ENCODE data around the gene PDIA5.

The PDIA5 gene

GRCh38 chr3:123037015-123037375 is 29.8 kb upstream of the PDIA5 start:
- DNase-seq (ENCODE audit: low read depth, low spot score) = no peak
- in situ Hi-C loops (cut with HindIII; ENCODE audit: low sequenced_read_pairs) = no loop called here
- no peak overlapping the region for H3K4me3 ChIP-seq (ENCODE audit: low read depth, low read length)
- TF ChIP-seq CTCF (IDR thresholded peaks at IDR 0.05; ENCODE audit: low read depth, low read length) = no peak

- no peak overlapping the region for H3K4me3 ChIP-seq (ENCODE audit: low read depth, low read length)
- no peak for DNase-seq (ENCODE audit: low read depth, low spot score)
- no peak for TF ChIP-seq CTCF (IDR thresholded peaks at IDR 0.05; ENCODE audit: low read depth, low read length)
Measured at GRCh38 chr3:123038751-123039150, 28.1 kb upstream of the PDIA5 start.

GRCh38 chr3:123039178-123039577 is 27.6 kb upstream of the PDIA5 start:
- TF ChIP-seq CTCF (IDR thresholded peaks at IDR 0.05; ENCODE audit: low read depth, low read length) = no peak
- H3K4me3 ChIP-seq (ENCODE audit: low read depth, low read length) = no peak overlapping the region
- DNase-seq (ENCODE audit: low read depth, low spot score) = no peak
- in situ Hi-C loops (cut with HindIII; ENCODE audit: low sequenced_read_pairs) = no loop called here

More at GRCh38 chr3:123038751-123039150, 28.1 kb upstream of the PDIA5 start:
- in situ Hi-C loops (cut with HindIII; ENCODE audit: low sequenced_read_pairs) = no loop called here

GRCh38 chr3:123042413-123042812 is 24.4 kb upstream of the PDIA5 start:
- TF ChIP-seq CTCF (IDR thresholded peaks at IDR 0.05; ENCODE audit: low read depth, low read length) = no peak
- DNase-seq (ENCODE audit: low read depth, low spot score) = no peak
- H3K4me3 ChIP-seq (ENCODE audit: low read depth, low read length) = no peak overlapping the region
- in situ Hi-C loops (cut with HindIII; ENCODE audit: low sequenced_read_pairs) = no loop called here

- no peak for TF ChIP-seq CTCF (IDR thresholded peaks at IDR 0.05; ENCODE audit: low read depth, low read length)
- no peak overlapping the region for H3K4me3 ChIP-seq (ENCODE audit: low read depth, low read length)
- no peak for DNase-seq (ENCODE audit: low read depth, low spot score)
- in situ Hi-C loops (cut with HindIII; ENCODE audit: low sequenced_read_pairs) = no loop called here
Measured at GRCh38 chr3:123044981-123045763, 21.7 kb upstream of the PDIA5 start.

- in situ Hi-C loops (cut with HindIII; ENCODE audit: low sequenced_read_pairs) = no loop called here
- TF ChIP-seq CTCF (IDR thresholded peaks at IDR 0.05; ENCODE audit: low read depth, low read length) = no peak
- DNase-seq (ENCODE audit: low read depth, low spot score) = no peak
- H3K4me3 ChIP-seq (ENCODE audit: low read depth, low read length) = no peak overlapping the region
Measured at GRCh38 chr3:123046262-123047061, 20.4 kb upstream of the PDIA5 start.

Data from astrocyte of the spinal cord (primary cell).